ENCODE results near the gene FGF12.

Gene FGF12

GRCh38 chr3:192413461-192413860, 313.9 kb downstream of the FGF12 start:
- no peak overlapping the region for H3K4me3 ChIP-seq (ENCODE audit: low read depth, low read length)
- TF ChIP-seq, protein P1, sequence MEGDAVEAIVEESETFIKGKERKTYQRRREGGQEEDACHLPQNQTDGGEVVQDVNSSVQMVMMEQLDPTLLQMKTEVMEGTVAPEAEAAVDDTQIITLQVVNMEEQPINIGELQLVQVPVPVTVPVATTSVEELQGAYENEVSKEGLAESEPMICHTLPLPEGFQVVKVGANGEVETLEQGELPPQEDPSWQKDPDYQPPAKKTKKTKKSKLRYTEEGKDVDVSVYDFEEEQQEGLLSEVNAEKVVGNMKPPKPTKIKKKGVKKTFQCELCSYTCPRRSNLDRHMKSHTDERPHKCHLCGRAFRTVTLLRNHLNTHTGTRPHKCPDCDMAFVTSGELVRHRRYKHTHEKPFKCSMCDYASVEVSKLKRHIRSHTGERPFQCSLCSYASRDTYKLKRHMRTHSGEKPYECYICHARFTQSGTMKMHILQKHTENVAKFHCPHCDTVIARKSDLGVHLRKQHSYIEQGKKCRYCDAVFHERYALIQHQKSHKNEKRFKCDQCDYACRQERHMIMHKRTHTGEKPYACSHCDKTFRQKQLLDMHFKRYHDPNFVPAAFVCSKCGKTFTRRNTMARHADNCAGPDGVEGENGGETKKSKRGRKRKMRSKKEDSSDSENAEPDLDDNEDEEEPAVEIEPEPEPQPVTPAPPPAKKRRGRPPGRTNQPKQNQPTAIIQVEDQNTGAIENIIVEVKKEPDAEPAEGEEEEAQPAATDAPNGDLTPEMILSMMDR (IDR thresholded peaks at IDR 0.05; ENCODE audit: insufficient read depth, low read depth, low read length, missing control alignments) = no peak
- DNase-seq (ENCODE audit: low read depth) = no peak

GRCh38 chr3:192410684-192410960, 316.7 kb downstream of the FGF12 start:
- TF ChIP-seq, protein P1 (IDR thresholded peaks at IDR 0.05; ENCODE audit: insufficient read depth, low read depth, low read length, missing control alignments) = no peak
- no peak overlapping the region for H3K4me3 ChIP-seq (ENCODE audit: low read depth, low read length)
- DNase-seq (ENCODE audit: low read depth) = no peak

GRCh38 chr3:192409838-192410683, 317.3 kb downstream of the FGF12 start:
- no peak for DNase-seq (ENCODE audit: low read depth)
- no peak overlapping the region for H3K4me3 ChIP-seq (ENCODE audit: low read depth, low read length)
- TF ChIP-seq, protein P1 (IDR thresholded peaks at IDR 0.05; ENCODE audit: insufficient read depth, low read depth, low read length, missing control alignments) = no peak

GRCh38 chr3:192409201-192409837, 318.0 kb downstream of the FGF12 start:
- DNase-seq (ENCODE audit: low read depth) = peak; percentile 26
- TF ChIP-seq, protein P1 (IDR thresholded peaks at IDR 0.05; ENCODE audit: insufficient read depth, low read depth, low read length, missing control alignments) = no peak
- H3K4me3 ChIP-seq (ENCODE audit: low read depth, low read length) = no peak overlapping the region; the same call in 1 of the 2 replicates

GRCh38 chr3:192408647-192409200, 318.6 kb downstream of the FGF12 start:
- DNase-seq (ENCODE audit: low read depth) = no peak
- H3K4me3 ChIP-seq (ENCODE audit: low read depth, low read length) = no peak overlapping the region
- TF ChIP-seq, protein P1 (IDR thresholded peaks at IDR 0.05; ENCODE audit: insufficient read depth, low read depth, low read length, missing control alignments) = no peak

GRCh38 chr3:192408007-192408646, 319.2 kb downstream of the FGF12 start:
- H3K4me3 ChIP-seq (ENCODE audit: low read depth, low read length) = no peak overlapping the region
- DNase-seq (ENCODE audit: low read depth) = no peak
- TF ChIP-seq, protein P1 (IDR thresholded peaks at IDR 0.05; ENCODE audit: insufficient read depth, low read depth, low read length, missing control alignments) = no peak

Data from GM12865 (cell line).